Cardiac fibroblast (primary cell): Measurements from ENCODE around the gene LSM7.

Source experiments
- DNase-seq, 2 donors: peaks; one replicate each; pipeline versions ENCODE4 v3.0.0 to v3.0.0-alpha.2; 2010; ENCODE audit warnings: low read depth in 2 of 2
- H3K4me3 ChIP-seq, 2 donors: replicated peaks in 1 of 2; 1 replicate in 1 of 2; 2 replicates in 1 of 2; pipeline ENCODE4 v1.5.1; 2011; ENCODE audit warnings: low read depth in 2 of 2, low read length in 2 of 2, mild to moderate bottlenecking in 2 of 2, moderate library complexity in 1 of 2
- TF ChIP-seq, protein P1 (sequence below): IDR thresholded peaks from one replicate; pipeline ENCODE4 v1.5.1; 2011; ENCODE audit warnings: low read depth, mild to moderate bottlenecking, low read length, inconsistent platforms

LSM7 gene

GRCh38 chr19:2341244-2341751, 12.9 kb upstream of the LSM7 start:
- DNase-seq = no peak
- TF ChIP-seq, protein P1, sequence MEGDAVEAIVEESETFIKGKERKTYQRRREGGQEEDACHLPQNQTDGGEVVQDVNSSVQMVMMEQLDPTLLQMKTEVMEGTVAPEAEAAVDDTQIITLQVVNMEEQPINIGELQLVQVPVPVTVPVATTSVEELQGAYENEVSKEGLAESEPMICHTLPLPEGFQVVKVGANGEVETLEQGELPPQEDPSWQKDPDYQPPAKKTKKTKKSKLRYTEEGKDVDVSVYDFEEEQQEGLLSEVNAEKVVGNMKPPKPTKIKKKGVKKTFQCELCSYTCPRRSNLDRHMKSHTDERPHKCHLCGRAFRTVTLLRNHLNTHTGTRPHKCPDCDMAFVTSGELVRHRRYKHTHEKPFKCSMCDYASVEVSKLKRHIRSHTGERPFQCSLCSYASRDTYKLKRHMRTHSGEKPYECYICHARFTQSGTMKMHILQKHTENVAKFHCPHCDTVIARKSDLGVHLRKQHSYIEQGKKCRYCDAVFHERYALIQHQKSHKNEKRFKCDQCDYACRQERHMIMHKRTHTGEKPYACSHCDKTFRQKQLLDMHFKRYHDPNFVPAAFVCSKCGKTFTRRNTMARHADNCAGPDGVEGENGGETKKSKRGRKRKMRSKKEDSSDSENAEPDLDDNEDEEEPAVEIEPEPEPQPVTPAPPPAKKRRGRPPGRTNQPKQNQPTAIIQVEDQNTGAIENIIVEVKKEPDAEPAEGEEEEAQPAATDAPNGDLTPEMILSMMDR = no peak

GRCh38 chr19:2340496-2341243, 12.3 kb upstream of the LSM7 start:
- DNase-seq = no peak
- TF ChIP-seq, protein P1 = no peak
- H3K4me3 ChIP-seq = no peak overlapping the region

More at GRCh38 chr19:2341244-2341751, 12.9 kb upstream of the LSM7 start:
- H3K4me3 ChIP-seq = no peak overlapping the region

DNA sequence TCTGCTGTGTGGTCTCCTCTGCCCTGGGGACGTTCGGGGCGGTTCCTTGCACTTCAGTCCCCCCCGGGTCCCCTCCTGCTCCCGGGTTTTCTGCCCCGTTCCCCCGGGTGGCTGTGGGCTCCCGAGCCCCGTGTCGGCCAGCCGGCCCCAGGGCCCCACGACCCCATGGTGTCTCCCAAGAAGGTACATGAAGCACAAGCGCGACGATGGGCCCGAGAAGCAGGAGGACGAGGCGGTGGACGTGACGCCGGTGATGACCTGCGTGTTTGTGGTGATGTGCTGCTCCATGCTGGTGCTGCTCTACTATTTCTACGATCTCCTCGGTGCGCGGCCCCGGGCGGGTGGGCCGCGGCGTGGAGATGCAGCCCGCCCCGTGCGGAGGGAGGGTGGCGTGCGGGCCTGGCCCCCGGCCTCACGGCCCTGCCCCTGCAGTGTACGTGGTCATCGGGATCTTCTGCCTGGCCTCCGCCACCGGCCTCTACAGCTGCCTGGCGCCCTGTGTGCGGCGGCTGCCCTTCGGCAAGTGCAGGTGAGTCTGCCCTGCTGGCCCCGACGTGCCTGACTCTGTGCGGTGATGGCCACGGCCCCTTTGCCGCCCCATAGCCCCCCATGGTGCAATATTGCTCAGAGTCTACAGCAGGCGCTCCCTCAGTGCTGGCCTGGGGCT, 11.4 kb upstream of the LSM7 start:
- H3K4me3 ChIP-seq = no peak overlapping the region
- TF ChIP-seq, protein P1 = no peak
- DNase-seq = no peak

DNA sequence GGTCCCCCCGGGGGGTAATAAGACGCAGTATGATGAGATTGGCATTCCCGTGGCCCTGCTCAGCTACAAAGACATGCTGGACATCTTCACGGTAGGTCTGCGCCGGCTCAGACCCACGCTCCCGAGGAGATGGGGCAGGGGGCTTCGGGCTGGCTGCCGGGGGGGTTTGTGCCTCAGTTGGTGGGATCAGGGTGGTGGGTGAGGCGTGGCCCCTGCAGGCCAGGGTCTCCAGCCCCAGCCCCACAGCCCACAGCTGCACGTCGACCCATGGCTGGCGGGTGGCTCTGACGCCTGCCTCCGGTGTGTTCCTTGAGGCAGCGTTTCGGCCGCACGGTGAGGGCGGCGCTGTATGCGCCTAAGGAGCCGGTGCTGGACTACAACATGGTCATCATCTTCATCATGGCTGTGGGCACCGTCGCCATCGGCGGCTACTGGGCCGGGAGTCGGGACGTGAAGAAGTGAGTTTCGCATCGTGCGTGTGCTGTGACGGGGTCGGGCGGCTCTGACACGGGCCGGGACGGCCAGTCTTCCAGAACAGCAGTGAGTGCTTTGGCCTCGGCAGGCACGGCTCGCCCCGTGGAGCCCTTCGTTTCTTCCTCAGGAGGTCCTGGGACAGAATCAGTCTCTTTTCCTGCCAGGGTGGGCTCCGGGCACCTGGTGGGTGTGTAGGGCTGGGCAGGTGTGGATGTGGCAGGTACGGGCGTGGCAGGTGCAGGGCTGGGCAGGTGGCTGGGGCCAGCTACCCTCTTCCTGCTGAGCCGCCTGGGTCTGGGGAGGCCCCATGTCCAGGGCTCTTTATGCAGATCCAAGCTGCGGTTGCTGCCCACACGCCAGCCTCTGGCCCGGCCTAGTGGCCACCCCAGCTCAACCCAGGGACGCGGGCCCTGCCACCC, 10.6 kb upstream of the LSM7 start:
- TF ChIP-seq, protein P1 = no peak
- no peak for DNase-seq
- H3K4me3 ChIP-seq = no peak overlapping the region

- no peak overlapping the region for H3K4me3 ChIP-seq
- no peak for DNase-seq
- TF ChIP-seq, protein P1 = no peak
Measured at GRCh38 chr19:2338055-2338615, 9.7 kb upstream of the LSM7 start.

DNA sequence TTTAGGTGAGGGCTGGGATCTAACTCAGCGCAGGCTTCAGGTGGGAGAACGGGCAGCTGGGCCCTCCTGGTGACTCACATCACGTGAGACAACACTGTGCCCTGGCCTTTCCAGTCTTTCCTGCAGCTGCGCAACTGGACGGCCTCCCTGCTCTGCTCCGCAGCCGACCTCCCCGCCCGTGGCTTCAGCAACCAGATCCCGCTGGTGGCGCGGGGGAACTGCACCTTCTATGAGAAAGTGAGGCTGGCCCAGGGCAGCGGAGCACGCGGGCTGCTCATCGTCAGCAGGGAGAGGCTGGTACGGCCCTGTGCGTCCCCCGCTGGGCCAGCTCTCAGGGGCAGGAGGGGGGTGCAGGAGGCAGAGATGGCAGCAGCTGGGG, 8.9 kb upstream of the LSM7 start:
- no peak overlapping the region for H3K4me3 ChIP-seq
- peak; percentile 37 to 70 for DNase-seq
- TF ChIP-seq, protein P1 = peak; percentile 8
